BJ (cell line): ENCODE data around the gene FUT9. TPM values are rescaled to one million over a fixed set of nuclear protein-coding genes. Genes with fewer than 3 reads are reported as not detected.

Experiments
- CTCF ChIA-PET: fragments of 350-600 bp; formaldehyde crosslinking; extraction: SDS; loops from one replicate; lab custom pipeline; 2021; ENCODE audit warnings: antibody characterized with exemption, inconsistent platforms; lab: Yijun Ruan, JAX
- POLR2A ChIA-PET: fragments of 300-600 bp; sonication (Branson Sonifier 250); formaldehyde crosslinking; extraction: SDS; loops from one replicate; lab custom pipeline; 2021; ENCODE audit warnings: antibody characterized with exemption; lab: Charles Lee
- DNase-seq: peaks from one replicate; pipeline ENCODE4 v3.0.0-alpha.2; 2011; ENCODE audit warnings: low read depth
- H3K27me3 ChIP-seq: 2 replicates; pipeline ENCODE4 v1.6.0; 2011; ENCODE audit warnings: low read length; ENCODE audit not compliant: control insufficient read depth, insufficient read depth
- H3K36me3 ChIP-seq: 2 replicates; pipeline ENCODE4 v1.5.1; 2011; ENCODE audit warnings: low read length; ENCODE audit not compliant: control insufficient read depth, insufficient read depth
- H3K4me3 ChIP-seq: 2 replicates; pipeline ENCODE4 v1.5.1; 2011; ENCODE audit warnings: low read depth, mild to moderate bottlenecking, control low read depth, low read length
- CTCF ChIP-seq: IDR thresholded peaks from 2 replicates; pipeline ENCODE4 v1.5.1; 2011; ENCODE audit warnings: low read depth, mild to moderate bottlenecking, control low read depth, inconsistent platforms, low read length, moderate library complexity; ENCODE audit not compliant: insufficient read depth
- polyA plus RNA-seq: library from polyadenylated mRNA; depleted of rRNA; stranded (reverse); fragments of >200 nt; gene quantifications from 2 replicates; pipeline ENCODE4 v1.2.3, GENCODE V29; 2011

FUT9 gene
- polyA plus RNA-seq, 1 experiment, result not detected

GRCh38 chr6:96007663-96008062, 8.1 kb upstream of the FUT9 start:
- Histone ChIP-seq H3K36me3 (no peaks in the 10 kb centered on the region), H3K4me3 (no peak overlapping the region), H3K27me3 (no peaks in the 10 kb centered on the region)
- DNase-seq, result no peak
- POLR2A ChIA-PET, result no interaction called here
- CTCF ChIA-PET, result no interaction called here
- TF ChIP-seq CTCF, result no peak

GRCh38 chr6:96013531-96013930, 2.2 kb upstream of the FUT9 start:
- TF ChIP-seq CTCF, result no peak
- Histone ChIP-seq H3K4me3 (no peak overlapping the region), H3K36me3 (no peaks in the 10 kb centered on the region), H3K27me3 (no peaks in the 10 kb centered on the region)
- ChIA-PET POLR2A (no interaction called here), CTCF (no interaction called here)
- no peak for DNase-seq

GRCh38 chr6:96014846-96015517, 792 bp upstream of the FUT9 start:
- POLR2A ChIA-PET, result no interaction called here
- no peak for DNase-seq
- Histone ChIP-seq H3K27me3 (no peaks in the 10 kb centered on the region), H3K36me3 (no peaks in the 10 kb centered on the region), H3K4me3 (no peak overlapping the region)
- CTCF ChIA-PET, result no interaction called here
- no peak for TF ChIP-seq CTCF

GRCh38 chr6:96016334-96017069, 728 bp downstream of the FUT9 start:
- TF ChIP-seq CTCF, result no peak
- no peak for DNase-seq
- no peak overlapping the region for H3K4me3 ChIP-seq
- POLR2A ChIA-PET, result no interaction called here
- no peaks in the 10 kb centered on the region for H3K36me3 ChIP-seq
- no peaks in the 10 kb centered on the region for H3K27me3 ChIP-seq
- CTCF ChIA-PET, result interaction anchor here (0.6 kb wide), 1 partner anchor 569 kb away, joined by 3 read pairs; no protein-coding TSS in a partner anchor

- no peak for TF ChIP-seq CTCF
- CTCF ChIA-PET, result no interaction called here
- POLR2A ChIA-PET, result no interaction called here
These were observed 1.2 kb downstream of the FUT9 start for GRCh38 chr6:96017070-96017359.

More at GRCh38 chr6:96017070-96017359, 1.2 kb downstream of the FUT9 start:
- no peaks in the 10 kb centered on the region for H3K27me3 ChIP-seq
- no peaks in the 10 kb centered on the region for H3K36me3 ChIP-seq
- H3K4me3 ChIP-seq, result no peak overlapping the region
- no peak for DNase-seq
